Spleen (tissue), 7 donors: ENCODE measurements around the gene AVPR2.

ENCODE experiments used
- CTCF ChIP-seq, 11 experiments: fragments of 200-600 bp in 7 of 11; fragments of 450-650 bp in 4 of 11; sonication (generic) in 4 of 11; IDR thresholded peaks in 8 of 11; conservative IDR thresholded peaks in 3 of 11; 1 replicate in 7 of 11; 2 replicates in 4 of 11; pipeline versions ENCODE4 v1.4.0 to v1.8.0; 2016 to 2021; ENCODE audit warnings: antibody characterized with exemption in 11 of 11, inconsistent platforms in 4 of 11, mild to moderate bottlenecking in 1 of 11
- POLR2A ChIP-seq, 3 donors: fragments of 450-650 bp; IDR thresholded peaks; one replicate each; pipeline ENCODE4 v1.5.1; 2017; ENCODE audit warnings: antibody characterized with exemption in 3 of 3, mild to moderate bottlenecking in 1 of 3
- donor health status: DM: no; HTN: no; CAD: no; lungs with moderate emphysema.
- donor health status: DM: no; HTN: no; CAD: no.
- donor health status: DM: no; HTN: no; CAD: no.

DNA sequence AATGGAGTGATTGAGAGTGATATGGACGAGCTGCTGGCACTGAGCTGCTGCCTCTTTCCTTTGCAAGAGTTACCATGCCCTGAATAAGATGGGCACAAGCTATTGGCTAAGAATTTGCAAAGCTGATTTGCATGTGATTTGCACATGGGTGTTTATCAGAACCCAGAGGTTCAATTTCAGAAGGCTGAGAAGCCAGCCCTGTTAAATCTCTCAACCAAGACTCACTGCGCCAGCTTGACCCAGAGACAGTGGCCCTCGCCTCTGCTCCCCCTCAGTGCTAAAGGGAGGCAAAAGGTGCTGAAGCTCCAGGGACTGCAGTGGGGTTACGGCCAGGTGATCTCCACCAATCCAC, 20.9 kb downstream of the AVPR2 start:
- TF ChIP-seq CTCF (IDR thresholded peaks at IDR 0.05 in 8 of 11, conservative IDR thresholded peaks at IDR 0.05 in 3 of 11): no peak
- TF ChIP-seq POLR2A (IDR thresholded peaks at IDR 0.05): peak in 1 of 3 donors; percentile 37
